ENCODE data around the gene CAPZA2.

DNA sequence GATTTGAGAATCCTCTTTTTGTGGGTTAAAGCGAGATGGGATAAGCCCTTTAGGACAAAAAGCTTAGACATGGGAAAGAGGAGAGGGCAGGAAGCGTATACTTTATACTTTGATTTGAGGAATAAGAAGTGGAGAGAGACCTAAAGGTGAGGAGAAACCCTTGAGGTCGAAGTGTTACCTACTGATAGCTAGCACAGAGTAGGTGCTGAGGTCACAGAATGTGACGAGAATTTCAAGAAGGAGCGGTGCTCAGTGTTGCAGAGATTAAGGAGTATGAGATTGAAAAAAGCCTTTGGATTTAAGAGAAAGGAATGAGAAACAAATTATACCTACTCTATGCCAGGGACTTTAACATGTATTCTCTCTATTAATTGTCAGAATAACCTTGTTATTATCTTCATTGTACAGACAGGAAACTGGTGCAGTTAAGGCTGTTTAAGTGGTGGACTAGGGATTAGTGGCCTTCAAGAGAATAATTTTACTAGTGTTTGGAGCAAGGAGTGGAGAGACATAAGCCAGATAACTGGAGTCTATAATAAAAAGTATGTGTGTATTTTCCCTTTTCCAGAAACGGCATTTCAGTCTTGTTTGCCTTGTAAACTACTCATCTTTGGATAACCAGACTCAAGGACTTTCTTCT is 8.8 kb downstream of the CAPZA2 start:
- TF ChIP-seq NANOG (IDR thresholded peaks at IDR 0.05; ENCODE audit: borderline replicate concordance) (no peak), POLR2AphosphoS5 (IDR thresholded peaks at IDR 0.05; ENCODE audit: low read depth) (no peak), EZH2phosphoT487 (IDR thresholded peaks at IDR 0.05; ENCODE audit: unreplicated experiment) (no peak), EZH2 (IDR thresholded peaks at IDR 0.05; ENCODE audit: low read depth, unreplicated experiment) (no peak)
- TF ChIP-seq, protein P1, sequence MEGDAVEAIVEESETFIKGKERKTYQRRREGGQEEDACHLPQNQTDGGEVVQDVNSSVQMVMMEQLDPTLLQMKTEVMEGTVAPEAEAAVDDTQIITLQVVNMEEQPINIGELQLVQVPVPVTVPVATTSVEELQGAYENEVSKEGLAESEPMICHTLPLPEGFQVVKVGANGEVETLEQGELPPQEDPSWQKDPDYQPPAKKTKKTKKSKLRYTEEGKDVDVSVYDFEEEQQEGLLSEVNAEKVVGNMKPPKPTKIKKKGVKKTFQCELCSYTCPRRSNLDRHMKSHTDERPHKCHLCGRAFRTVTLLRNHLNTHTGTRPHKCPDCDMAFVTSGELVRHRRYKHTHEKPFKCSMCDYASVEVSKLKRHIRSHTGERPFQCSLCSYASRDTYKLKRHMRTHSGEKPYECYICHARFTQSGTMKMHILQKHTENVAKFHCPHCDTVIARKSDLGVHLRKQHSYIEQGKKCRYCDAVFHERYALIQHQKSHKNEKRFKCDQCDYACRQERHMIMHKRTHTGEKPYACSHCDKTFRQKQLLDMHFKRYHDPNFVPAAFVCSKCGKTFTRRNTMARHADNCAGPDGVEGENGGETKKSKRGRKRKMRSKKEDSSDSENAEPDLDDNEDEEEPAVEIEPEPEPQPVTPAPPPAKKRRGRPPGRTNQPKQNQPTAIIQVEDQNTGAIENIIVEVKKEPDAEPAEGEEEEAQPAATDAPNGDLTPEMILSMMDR (conservative IDR thresholded peaks at IDR 0.05; ENCODE audit: low read depth in 2 of 2): no peak

Measured in GM23338 (cell line).